HEK293 (cell line): ENCODE results near the gene MCAM.
A peak's percentile ranks its signal among the peaks of the same experiment; 100 is the strongest.

ENCODE experiments used
- CTCF ChIA-PET: fragments of 350-600 bp; formaldehyde crosslinking; extraction: SDS; loops from one replicate; lab custom pipeline; 2021; ENCODE audit warnings: antibody characterized with exemption; lab: Yijun Ruan, JAX
- POLR2A ChIA-PET: fragments of 300-600 bp; formaldehyde crosslinking; extraction: SDS; loops from one replicate; lab custom pipeline; 2020; ENCODE audit warnings: antibody characterized with exemption, inconsistent platforms; lab: Yijun Ruan, JAX
- H3K27ac ChIP-seq: fragments of 200-500 bp; sonication (Bioruptor generic); 2 replicates; pipeline ENCODE4 v1.5.1; 2014; ENCODE audit warnings: low read depth, low read length, control low read depth, inconsistent platforms; ENCODE audit errors: extremely low read depth
- H3K36me3 ChIP-seq, 2 experiments: fragments of 200-500 bp in 1 of 2; sonication (Bioruptor generic) in 1 of 2; 1 replicate in 1 of 2; 2 replicates in 1 of 2; pipeline ENCODE4 v1.5.1; 2014 to 2017; ENCODE audit warnings: inconsistent platforms in 2 of 2, low read length in 2 of 2; ENCODE audit not compliant: control insufficient read depth in 2 of 2, insufficient read depth in 1 of 2
- H3K4me1 ChIP-seq: fragments of 200-500 bp; sonication (Bioruptor generic); 2 replicates; pipeline ENCODE4 v1.5.1; 2014; ENCODE audit warnings: mild to moderate bottlenecking, low read length, inconsistent platforms; ENCODE audit not compliant: control insufficient read depth, insufficient read depth
- H3K4me3 ChIP-seq: 2 replicates; pipeline ENCODE4 v1.5.1; 2011; ENCODE audit warnings: low read depth, mild to moderate bottlenecking, control low read depth, low read length, moderate library complexity
- H3K9me3 ChIP-seq: fragments of 200-500 bp; sonication (Bioruptor generic); 2 replicates; pipeline ENCODE4 v1.5.1; 2014; ENCODE audit warnings: low read depth, low read length, inconsistent platforms; ENCODE audit not compliant: control insufficient read depth, insufficient read depth
- ELK4 ChIP-seq: IDR thresholded peaks from 2 replicates; pipeline ENCODE4 v1.6.1; 2011; ENCODE audit warnings: mild to moderate bottlenecking, low read depth, low read length, borderline replicate concordance
- HIC1 ChIP-seq: fragments of 450-650 bp; formaldehyde crosslinking; IDR thresholded peaks from 2 replicates; pipeline ENCODE4 v1.5.1; 2016; ENCODE audit warnings: missing biosample characterization, missing genetic modification characterization
- SP7 ChIP-seq: fragments of 450-650 bp; formaldehyde crosslinking; IDR thresholded peaks from 2 replicates; pipeline ENCODE4 v1.5.1; 2016; ENCODE audit warnings: missing biosample characterization, missing genetic modification characterization
- YY2 ChIP-seq: fragments of 450-650 bp; formaldehyde crosslinking; IDR thresholded peaks from 2 replicates; pipeline ENCODE4 v1.5.1; 2016; ENCODE audit warnings: missing biosample characterization, missing genetic modification characterization
- ZBTB11 ChIP-seq: fragments of 450-650 bp; formaldehyde crosslinking; conservative IDR thresholded peaks from 2 replicates; pipeline ENCODE4 v1.5.1; 2016; ENCODE audit warnings: low read depth, missing biosample characterization, missing genetic modification characterization
- ZBTB17 ChIP-seq: fragments of 450-650 bp; formaldehyde crosslinking; IDR thresholded peaks from 2 replicates; pipeline ENCODE4 v1.5.1; 2016; ENCODE audit warnings: missing biosample characterization, missing genetic modification characterization
- ZBTB7A ChIP-seq: fragments of 450-650 bp; formaldehyde crosslinking; IDR thresholded peaks from 2 replicates; pipeline ENCODE4 v1.5.1; 2016; ENCODE audit warnings: low read depth, missing biosample characterization, missing genetic modification characterization
- ZNF211 ChIP-seq: fragments of 450-650 bp; formaldehyde crosslinking; IDR thresholded peaks from 2 replicates; pipeline ENCODE4 v1.5.1; 2016; ENCODE audit warnings: low read depth, missing biosample characterization, missing genetic modification characterization
- ZNF26 ChIP-seq: fragments of 450-650 bp; formaldehyde crosslinking; IDR thresholded peaks from 2 replicates; pipeline ENCODE4 v1.5.1; 2016; ENCODE audit warnings: missing biosample characterization, missing genetic modification characterization
- ZNF654 ChIP-seq: fragments of 450-650 bp; formaldehyde crosslinking; IDR thresholded peaks from 2 replicates; pipeline ENCODE4 v1.5.1; 2016; ENCODE audit warnings: low read depth, missing biosample characterization, missing genetic modification characterization
- ZNF777 ChIP-seq: fragments of 450-650 bp; formaldehyde crosslinking; IDR thresholded peaks from 2 replicates; pipeline ENCODE4 v1.5.1; 2017; ENCODE audit warnings: missing biosample characterization, missing genetic modification characterization, borderline replicate concordance
- ZSCAN4 ChIP-seq: fragments of 450-650 bp; formaldehyde crosslinking; IDR thresholded peaks from 2 replicates; pipeline ENCODE4 v1.5.1; 2017; ENCODE audit warnings: missing biosample characterization, missing genetic modification characterization

MCAM gene

GRCh38 chr11:119342362-119343130 is 25.6 kb upstream of the MCAM start (continued):
- no peak for TF ChIP-seq ZBTB11
- TF ChIP-seq ZBTB7A (tag by site-specific recombination): no peak
- TF ChIP-seq ELK4: no peak
- TF ChIP-seq ZNF26 (tag by site-specific recombination): no peak
- TF ChIP-seq YY2: no peak
- TF ChIP-seq SP7 (tag by site-specific recombination): no peak
- no peak for TF ChIP-seq ZNF654 (tag by site-specific recombination)

- Histone ChIP-seq H3K4me3 (no peak overlapping the region), H3K9me3 (no peaks in the 10 kb centered on the region), H3K36me3 (peaks cover 0 to 3% of the 10 kb centered on the region in 2 experiments; a peak in 1 of 3 replicates), H3K27ac (no peak overlapping the region), H3K4me1 (no peaks in the 10 kb centered on the region; the same call in 1 of the 2 replicates)
- CTCF ChIA-PET: interaction anchor here (1.0 to 2.5 kb wide), 4 partner anchors 29 to 133 kb away, joined by 5 to 17 read pairs (median 6); no protein-coding TSS in a partner anchor
- TF ChIP-seq ZNF211: no peak
- TF ChIP-seq ZBTB17 (tag by site-specific recombination): peak; percentile 49
- POLR2A ChIA-PET: interaction anchor here (1.2 kb wide), 1 partner anchor 19 kb away, joined by 5 read pairs; no protein-coding TSS in a partner anchor
Measured at GRCh38 chr11:119342023-119342300, 25.0 kb upstream of the MCAM start.

- 0 out of 2 replicates have a peak, but pooled peaks have one; percentile 17 for TF ChIP-seq HIC1 (tag by site-specific recombination)
- no peak for TF ChIP-seq ZSCAN4 (tag by site-specific recombination)
- TF ChIP-seq ZNF777: no peak
- Histone ChIP-seq H3K4me3 (no peak overlapping the region), H3K27ac (no peak overlapping the region), H3K4me1 (no peaks in the 10 kb centered on the region; the same call in 1 of the 2 replicates), H3K36me3 (peaks cover 0 to 8% of the 10 kb centered on the region in 2 experiments; a peak in 1 of 3 replicates), H3K9me3 (no peaks in the 10 kb centered on the region)
- CTCF ChIA-PET: interaction anchor here (0.5 to 5.4 kb wide), 11 partner anchors 6 to 361 kb away, joined by 3 to 151 read pairs (median 4); partner anchors contain the start of genes MCAM, MFRP and USP2
- POLR2A ChIA-PET: interaction anchor here (1.2 kb wide), 1 partner anchor 20 kb away, joined by 5 read pairs; no protein-coding TSS in a partner anchor
Measured at GRCh38 chr11:119341222-119342022, 24.5 kb upstream of the MCAM start.
